Upper lobe of left lung (tissue), 4 donors: ENCODE results near the gene PRKAR2B.

ENCODE experiments used
- CTCF ChIP-seq, 6 experiments: fragments of 450-650 bp in 4 of 6; fragments of 200-600 bp in 2 of 6; sonication (generic) in 2 of 6; IDR thresholded peaks; one replicate each; pipeline ENCODE4 v1.5.1; 2016 to 2019; ENCODE audit warnings: antibody characterized with exemption in 6 of 6
- POLR2A ChIP-seq, 4 donors: fragments of 450-650 bp; IDR thresholded peaks; one replicate each; pipeline ENCODE4 v1.5.1; 2016 to 2017; ENCODE audit warnings: antibody characterized with exemption in 4 of 4, mild to moderate bottlenecking in 2 of 4
- POLR2AphosphoS5 ChIP-seq, 2 donors: sonication (generic); formaldehyde crosslinking; IDR thresholded peaks; one replicate each; pipeline ENCODE4 v1.5.1; 2017; ENCODE audit warnings: antibody characterized with exemption in 2 of 2

DNA sequence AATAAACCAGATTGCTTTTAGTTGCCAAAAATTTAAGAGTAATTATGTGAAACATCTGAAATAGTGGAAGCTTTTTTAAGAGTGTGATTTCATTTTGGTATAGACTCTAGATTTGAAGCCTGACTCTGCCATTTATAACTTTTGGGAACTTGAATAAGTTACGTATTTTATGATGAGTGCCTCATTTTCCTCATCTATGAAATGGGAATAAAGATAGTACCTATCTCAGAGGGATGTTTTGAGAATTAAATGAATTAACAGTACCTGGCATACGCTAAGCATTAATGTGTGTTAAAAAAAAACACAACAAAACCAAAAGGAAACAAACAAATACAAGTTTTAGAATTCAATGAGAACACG is 12.9 kb downstream of the PRKAR2B start:
- TF ChIP-seq CTCF (IDR thresholded peaks at IDR 0.05) (no peak), POLR2AphosphoS5 (IDR thresholded peaks at IDR 0.05) (no peak), POLR2A (IDR thresholded peaks at IDR 0.05) (no peak)
